Neural crest cell (in vitro differentiated cells): Measurements from ENCODE around the gene HOXA10. TPM values are rescaled to one million over a fixed set of nuclear protein-coding genes. Genes with fewer than 3 reads are reported as not detected.

Experiments used
- DNase-seq: peaks from one replicate; pipeline ENCODE4 v3.0.0; 2021; ENCODE audit warnings: low read depth, mixed read lengths, low spot score
- H3K27ac Mint-ChIP-seq: one replicate; pipeline ENCODE4 v1.8.0; 2021; ENCODE audit warnings: mild to moderate bottlenecking, mixed read lengths; ENCODE audit not compliant: unreplicated experiment
- H3K27me3 Mint-ChIP-seq: 2 replicates; pipeline ENCODE4 v1.8.0; 2021; ENCODE audit warnings: low read depth, mild to moderate bottlenecking, mixed read lengths
- H3K36me3 Mint-ChIP-seq: 2 replicates; pipeline ENCODE4 v1.8.0; 2021; ENCODE audit warnings: low read depth, mild to moderate bottlenecking, mixed read lengths
- H3K4me1 Mint-ChIP-seq: 2 replicates; pipeline ENCODE4 v1.8.0; 2021; ENCODE audit warnings: mixed read lengths
- H3K4me3 Mint-ChIP-seq: one replicate; pipeline ENCODE4 v1.8.0; 2021; ENCODE audit warnings: mild to moderate bottlenecking, mixed read lengths
- H3K9me3 Mint-ChIP-seq: 2 replicates; pipeline ENCODE4 v1.8.0; 2021; ENCODE audit warnings: mixed read lengths
- total RNA-seq: library from RNA; stranded (reverse); gene quantifications from 2 replicates; pipeline ENCODE4 v1.2.1, GENCODE V29; 2021
- TF ChIP-seq, protein P1 (sequence below): fragments of 200-600 bp; sonication (generic); conservative IDR thresholded peaks from 2 replicates; pipeline ENCODE4 v1.5.0; 2021; ENCODE audit warnings: antibody characterized with exemption, mild to moderate bottlenecking

HOXA10 gene
- total RNA-seq, 1 donor from 2014 or later, result 0.35 TPM

DNA sequence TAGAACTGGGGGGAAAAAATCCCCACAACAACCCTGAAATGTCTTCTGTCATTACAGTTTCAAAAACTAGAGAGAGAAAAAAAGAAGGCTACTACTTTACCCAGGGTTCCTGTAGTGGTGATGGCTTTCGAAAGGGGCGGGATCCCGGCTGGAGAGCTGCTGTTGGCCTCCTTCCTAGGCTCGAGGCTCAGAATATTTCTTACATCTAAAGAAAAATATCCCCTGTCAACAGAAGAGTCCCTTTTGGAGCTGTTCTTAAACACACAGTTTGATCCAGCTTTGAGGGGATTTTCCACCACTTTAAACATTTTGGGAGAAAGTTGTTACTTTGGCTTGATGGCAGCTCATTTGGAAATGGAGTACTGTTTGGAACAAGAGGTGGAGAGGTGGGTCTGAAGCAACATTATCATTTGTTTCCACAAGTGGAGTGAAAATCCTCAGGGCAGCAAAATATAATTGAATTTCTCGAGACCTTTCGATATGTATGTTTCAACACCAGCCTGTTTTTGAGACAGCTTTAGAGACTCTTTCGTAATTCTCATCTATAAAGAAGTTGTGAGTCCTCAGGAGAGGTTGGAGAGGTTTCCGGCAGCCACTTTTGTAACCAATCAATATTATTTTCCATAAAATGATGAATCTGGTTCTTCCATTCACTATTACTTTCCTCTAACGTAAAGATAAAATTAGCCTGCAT, 20.7 kb upstream of the HOXA10 start:
- H3K4me3 Mint-ChIP-seq, result no peak overlapping the region
- no peaks in the 10 kb centered on the region for H3K9me3 Mint-ChIP-seq
- H3K27ac Mint-ChIP-seq, result no peak overlapping the region
- H3K27me3 Mint-ChIP-seq, result peaks cover 95% of the 10 kb centered on the region
- no peaks in the 10 kb centered on the region for H3K4me1 Mint-ChIP-seq
- TF ChIP-seq, protein P1, sequence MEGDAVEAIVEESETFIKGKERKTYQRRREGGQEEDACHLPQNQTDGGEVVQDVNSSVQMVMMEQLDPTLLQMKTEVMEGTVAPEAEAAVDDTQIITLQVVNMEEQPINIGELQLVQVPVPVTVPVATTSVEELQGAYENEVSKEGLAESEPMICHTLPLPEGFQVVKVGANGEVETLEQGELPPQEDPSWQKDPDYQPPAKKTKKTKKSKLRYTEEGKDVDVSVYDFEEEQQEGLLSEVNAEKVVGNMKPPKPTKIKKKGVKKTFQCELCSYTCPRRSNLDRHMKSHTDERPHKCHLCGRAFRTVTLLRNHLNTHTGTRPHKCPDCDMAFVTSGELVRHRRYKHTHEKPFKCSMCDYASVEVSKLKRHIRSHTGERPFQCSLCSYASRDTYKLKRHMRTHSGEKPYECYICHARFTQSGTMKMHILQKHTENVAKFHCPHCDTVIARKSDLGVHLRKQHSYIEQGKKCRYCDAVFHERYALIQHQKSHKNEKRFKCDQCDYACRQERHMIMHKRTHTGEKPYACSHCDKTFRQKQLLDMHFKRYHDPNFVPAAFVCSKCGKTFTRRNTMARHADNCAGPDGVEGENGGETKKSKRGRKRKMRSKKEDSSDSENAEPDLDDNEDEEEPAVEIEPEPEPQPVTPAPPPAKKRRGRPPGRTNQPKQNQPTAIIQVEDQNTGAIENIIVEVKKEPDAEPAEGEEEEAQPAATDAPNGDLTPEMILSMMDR, result no peak
- DNase-seq, result no peak
- H3K36me3 Mint-ChIP-seq, result no peaks in the 10 kb centered on the region

DNA sequence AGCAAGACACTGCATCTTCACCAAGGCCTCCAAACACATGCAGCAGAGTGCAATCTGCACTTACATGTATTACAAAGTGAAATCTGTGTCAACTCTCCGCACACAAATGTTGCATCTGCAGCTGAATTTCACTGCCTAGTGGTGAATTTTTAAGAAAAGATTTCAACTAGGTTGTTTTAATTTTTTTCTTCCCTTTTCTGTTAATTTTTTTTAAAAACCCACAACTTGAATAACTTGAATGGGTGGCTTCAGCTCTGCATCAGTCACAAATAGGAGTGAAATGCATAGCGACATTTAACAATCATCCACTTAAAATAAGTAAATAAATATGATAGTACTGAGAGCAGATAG, 19.9 kb upstream of the HOXA10 start:
- peaks cover 99% of the 10 kb centered on the region for H3K27me3 Mint-ChIP-seq
- H3K4me3 Mint-ChIP-seq, result no peak overlapping the region
- no peaks in the 10 kb centered on the region for H3K4me1 Mint-ChIP-seq
- TF ChIP-seq, protein P1, result no peak
- no peak for DNase-seq
- H3K27ac Mint-ChIP-seq, result no peak overlapping the region
- H3K9me3 Mint-ChIP-seq, result no peaks in the 10 kb centered on the region
- H3K36me3 Mint-ChIP-seq, result no peaks in the 10 kb centered on the region

DNA sequence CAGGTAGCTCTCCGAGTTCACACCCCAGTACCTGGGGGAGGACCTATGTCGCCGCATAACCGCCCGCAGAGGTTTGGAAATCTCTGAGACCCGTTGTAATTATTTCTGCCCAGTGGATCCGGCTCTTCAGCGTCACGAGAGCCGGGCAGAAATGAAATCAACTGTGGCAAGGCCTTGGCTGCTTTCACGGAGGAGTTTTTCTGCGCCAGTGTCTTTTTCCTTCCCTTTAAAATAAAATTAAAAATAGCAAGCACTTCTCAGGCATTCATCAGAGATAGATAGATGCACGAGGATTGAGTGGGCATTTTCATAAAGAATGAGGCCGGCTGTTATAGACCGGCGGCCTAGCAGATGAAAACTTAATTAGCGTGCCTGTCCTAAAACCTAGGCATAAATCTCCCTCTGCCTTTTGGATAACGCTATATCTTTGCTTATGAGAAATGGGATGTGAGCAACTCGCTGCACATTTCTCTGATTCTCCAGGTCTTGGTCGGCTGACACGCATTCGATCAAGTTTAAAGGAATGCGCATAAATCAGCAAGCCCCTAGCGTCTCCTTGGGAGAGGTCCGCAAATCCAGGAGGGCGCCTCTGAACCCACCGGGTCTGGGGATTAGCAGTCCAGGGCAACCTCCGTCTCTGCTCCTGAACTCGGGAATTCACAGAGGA, 19.3 kb upstream of the HOXA10 start:
- TF ChIP-seq, protein P1, result no peak
- H3K36me3 Mint-ChIP-seq, result no peaks in the 10 kb centered on the region
- no peaks in the 10 kb centered on the region for H3K9me3 Mint-ChIP-seq
- no peak for DNase-seq
- H3K27ac Mint-ChIP-seq, result no peak overlapping the region
- peaks cover 99% of the 10 kb centered on the region for H3K27me3 Mint-ChIP-seq
- H3K4me3 Mint-ChIP-seq, result no peak overlapping the region
- H3K4me1 Mint-ChIP-seq, result peaks cover 3% of the 10 kb centered on the region

DNA sequence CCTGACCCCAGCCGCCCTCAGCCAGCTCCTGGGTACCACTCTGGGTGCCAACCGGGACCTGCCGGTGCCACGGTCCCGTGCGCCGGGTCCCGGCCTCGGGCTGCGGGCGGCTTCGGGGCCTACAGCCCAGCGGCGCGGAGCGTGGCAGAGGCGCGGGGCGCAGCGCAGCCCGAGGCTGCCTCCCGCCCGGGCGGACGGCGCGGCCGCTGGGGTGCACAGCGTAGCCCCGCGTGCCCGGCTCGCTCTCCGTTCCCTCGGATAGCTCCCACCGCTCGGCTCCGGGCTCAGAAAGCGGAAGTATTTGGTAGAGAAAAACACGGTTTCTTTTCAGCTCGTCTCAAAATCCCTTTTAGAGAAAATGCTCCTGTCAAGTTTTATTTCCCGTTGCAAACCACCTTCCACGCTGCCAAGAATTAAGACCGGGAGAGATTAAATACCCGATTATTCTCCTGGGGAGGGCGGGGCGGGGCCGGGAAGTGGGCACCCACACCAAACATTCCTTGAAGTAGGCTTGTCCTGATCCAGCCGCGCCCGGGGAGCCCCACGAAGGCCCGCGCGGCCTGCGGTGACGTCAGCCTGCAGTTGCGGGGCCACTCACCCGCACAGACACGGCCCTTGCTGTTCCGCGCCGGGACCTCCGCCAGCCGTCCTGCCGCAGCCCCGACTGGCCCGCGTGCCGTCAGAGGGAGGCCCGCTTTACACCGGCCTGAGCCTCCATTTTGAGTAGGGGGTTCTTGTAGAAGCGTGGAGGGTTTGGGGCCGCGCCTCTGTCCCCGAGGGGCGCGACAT, 18.6 kb upstream of the HOXA10 start:
- TF ChIP-seq, protein P1, result no peak
- peaks cover 5% of the 10 kb centered on the region for H3K4me1 Mint-ChIP-seq
- H3K27me3 Mint-ChIP-seq, result peaks cover 99% of the 10 kb centered on the region
- H3K27ac Mint-ChIP-seq, result no peak overlapping the region
- DNase-seq, result no peak
- H3K36me3 Mint-ChIP-seq, result no peaks in the 10 kb centered on the region
- H3K9me3 Mint-ChIP-seq, result no peaks in the 10 kb centered on the region
- no peak overlapping the region for H3K4me3 Mint-ChIP-seq

DNA sequence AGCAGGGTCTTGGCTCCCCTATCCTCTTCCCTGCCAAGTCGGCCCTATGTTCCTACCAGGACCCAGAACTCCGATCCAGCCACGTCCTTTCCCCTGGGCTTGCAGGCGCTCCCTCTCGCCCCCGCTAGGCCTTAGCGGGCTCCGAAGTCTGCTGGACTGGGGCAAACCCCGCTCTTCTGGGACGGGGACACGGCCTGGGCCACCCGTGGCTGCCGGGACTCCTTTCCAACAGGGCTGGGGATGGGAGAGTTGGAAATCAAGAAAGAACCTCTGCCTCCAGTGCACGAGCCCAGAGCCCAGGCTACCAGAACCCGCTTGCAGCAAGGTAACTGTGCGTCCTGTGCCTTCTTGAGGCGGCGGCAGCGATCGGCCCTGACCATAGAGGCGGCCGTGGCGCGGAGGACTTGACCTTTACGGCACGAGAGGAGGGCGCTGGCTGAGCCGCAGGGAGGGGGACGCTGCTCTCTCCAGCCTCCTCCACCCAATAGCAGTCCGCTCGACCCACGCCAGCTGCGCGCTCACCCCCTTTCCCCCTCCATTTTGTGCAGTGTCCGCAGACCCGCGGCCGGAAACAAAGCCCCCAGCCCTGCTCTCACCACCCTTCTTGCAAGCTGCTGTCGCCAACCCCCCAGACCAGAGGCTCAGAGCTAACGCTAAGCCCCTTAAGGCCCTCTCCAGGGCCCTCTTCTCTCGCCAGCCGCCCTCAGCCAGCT, 17.9 kb upstream of the HOXA10 start:
- Mint-ChIP-seq H3K4me3 (no peak overlapping the region), H3K4me1 (peaks cover 5% of the 10 kb centered on the region), H3K27me3 (peaks cover 99% of the 10 kb centered on the region), H3K36me3 (no peaks in the 10 kb centered on the region), H3K9me3 (no peaks in the 10 kb centered on the region), H3K27ac (no peak overlapping the region)
- TF ChIP-seq, protein P1, result no peak
- no peak for DNase-seq
